Forelimb muscle (tissue), 1 donor: Measurements from ENCODE around the gene TMC5. TPM values are rescaled to one million over a fixed set of nuclear protein-coding genes. Genes with fewer than 3 reads are reported as not detected.

ENCODE experiments used
- DNase-seq: peaks from one replicate; pipeline ENCODE4 v3.0.0-alpha.2; 2013; ENCODE audit warnings: low read depth
- polyA plus RNA-seq: library from polyadenylated mRNA; unstranded; fragments of 120-200 nt; gene quantifications from one replicate; pipeline ENCODE4 v1.2.1, GENCODE V29; 2013; ENCODE audit not compliant: insufficient read length

The TMC5 gene
- polyA plus RNA-seq, 1 donor, result 0.05 TPM

DNA sequence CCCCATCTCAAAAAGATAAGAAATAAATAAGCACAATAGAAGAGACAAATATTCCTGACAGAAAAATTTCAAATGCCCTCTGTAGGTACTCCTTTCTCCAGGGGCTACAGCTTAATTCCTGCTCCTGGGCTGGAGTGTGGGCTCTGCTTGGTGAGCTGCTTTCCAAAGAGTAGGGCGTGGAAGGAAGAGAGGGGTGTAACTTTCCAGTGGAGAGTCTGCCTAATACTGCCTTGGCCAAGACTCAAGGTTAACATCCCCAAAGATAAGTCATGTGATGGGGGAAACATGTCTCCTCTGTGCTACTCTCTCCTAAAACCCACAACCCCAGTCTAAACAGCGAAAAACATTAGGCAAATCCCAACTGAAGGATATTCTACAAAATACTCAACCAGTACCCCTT lies 42.7 kb downstream of the TMC5 start:
- no peak for DNase-seq

- no peak for DNase-seq
Observed at GRCh38 chr16:19463468-19464315, 46.0 kb downstream of the TMC5 start.

DNA sequence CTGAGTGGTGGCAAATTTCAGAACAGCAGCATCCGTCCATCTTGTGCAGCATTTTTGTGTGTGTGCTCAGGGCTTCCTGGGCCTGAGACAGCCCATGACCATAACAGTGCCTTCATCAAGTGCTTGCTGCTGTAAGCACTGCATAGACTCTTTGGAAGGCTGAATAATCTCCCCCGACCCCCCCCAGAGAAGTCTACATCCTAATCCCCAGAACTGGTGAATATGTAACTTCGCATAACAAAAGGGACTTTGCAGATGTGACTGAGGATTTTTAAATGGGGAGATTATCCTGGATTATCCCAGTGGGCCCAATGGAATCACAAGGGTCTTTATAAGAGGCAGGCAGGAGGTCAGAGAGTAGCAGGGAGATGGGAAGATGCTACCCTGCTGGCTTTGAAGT lies 50.6 kb downstream of the TMC5 start:
- no peak for DNase-seq

GRCh38 chr16:19472482-19472881 lies 54.8 kb downstream of the TMC5 start:
- no peak for DNase-seq

- no peak for DNase-seq
Observed at GRCh38 chr16:19474617-19475016, 56.9 kb downstream of the TMC5 start.

DNA sequence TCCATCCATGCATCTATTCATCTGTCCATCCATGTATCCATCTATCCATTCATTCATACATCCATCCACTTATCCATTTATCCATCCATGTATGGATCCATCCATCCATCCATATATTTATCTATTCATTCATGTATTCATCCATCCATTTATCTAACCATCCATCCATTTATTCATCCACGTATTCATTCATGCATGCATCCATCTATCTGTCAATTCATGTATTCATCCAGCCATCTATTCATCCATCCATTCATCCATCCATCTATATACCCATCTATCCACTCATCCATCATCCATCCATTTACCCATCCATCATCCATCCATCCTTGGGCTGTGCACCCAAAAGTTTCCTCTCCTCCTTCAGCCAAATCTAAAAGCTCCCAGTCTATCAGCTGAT lies 60.8 kb downstream of the TMC5 start:
- DNase-seq, result no peak

GRCh38 chr16:19479302-19479721 lies 61.6 kb downstream of the TMC5 start:
- no peak for DNase-seq

DNA sequence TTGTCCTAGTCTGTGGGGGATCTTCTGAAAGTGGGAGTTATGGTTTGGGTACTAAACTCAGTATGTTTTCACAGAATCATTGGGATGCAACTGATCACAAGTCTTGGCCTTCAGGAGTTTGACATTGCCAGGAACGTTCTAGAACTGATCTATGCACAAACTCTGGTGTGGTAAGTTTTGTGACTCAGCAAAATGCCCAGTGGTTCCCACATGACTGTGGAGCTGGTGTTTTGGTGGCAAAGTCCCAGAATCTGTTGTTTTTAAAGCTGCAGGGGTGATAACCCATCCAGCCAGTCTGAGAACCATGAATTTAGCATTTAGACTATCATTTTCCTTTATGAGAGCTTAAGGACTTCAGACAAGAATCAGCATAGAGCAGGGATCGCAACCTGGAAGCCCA lies 63.6 kb downstream of the TMC5 start:
- DNase-seq, result no peak

DNA sequence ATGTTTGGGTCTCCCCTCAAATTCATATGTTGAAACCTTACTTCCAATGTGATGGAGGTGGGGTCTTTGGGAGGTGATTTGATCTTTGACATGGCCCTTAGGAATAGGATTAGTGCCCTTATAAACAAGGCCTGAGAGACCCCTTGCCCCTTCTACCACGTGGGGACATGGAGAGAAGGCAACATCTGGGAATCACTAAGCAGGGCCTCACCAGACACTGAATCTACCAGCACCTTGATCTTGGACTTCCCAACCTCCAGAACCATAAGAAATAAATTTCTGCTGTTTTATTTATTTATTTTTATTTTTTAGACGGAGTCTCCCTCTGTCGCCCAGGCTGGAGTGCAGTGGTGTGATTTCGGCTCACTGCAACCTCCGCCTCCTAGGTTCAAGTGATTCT lies 64.1 kb downstream of the TMC5 start:
- no peak for DNase-seq

GRCh38 chr16:19482291-19482690 lies 64.6 kb downstream of the TMC5 start:
- no peak for DNase-seq

DNA sequence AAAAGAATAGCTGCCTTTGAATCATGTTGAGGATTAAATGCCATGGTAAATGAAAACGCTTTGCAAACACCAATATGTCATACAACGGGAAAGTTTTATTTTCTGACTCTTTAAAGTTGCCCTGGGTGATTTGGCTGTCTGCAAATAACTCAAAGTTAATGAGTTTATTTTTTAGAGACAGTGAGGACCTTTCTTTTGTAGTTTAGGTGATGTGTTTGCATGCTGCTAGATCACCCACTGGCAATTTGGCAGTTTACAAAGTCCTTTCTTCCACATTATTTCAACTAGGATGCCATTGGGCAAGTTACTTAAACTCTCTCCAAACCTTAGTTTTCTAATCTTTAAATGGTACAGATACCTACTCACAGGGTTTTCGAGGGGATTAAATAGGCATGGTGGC lies 66.4 kb downstream of the TMC5 start:
- no peak for DNase-seq

DNA sequence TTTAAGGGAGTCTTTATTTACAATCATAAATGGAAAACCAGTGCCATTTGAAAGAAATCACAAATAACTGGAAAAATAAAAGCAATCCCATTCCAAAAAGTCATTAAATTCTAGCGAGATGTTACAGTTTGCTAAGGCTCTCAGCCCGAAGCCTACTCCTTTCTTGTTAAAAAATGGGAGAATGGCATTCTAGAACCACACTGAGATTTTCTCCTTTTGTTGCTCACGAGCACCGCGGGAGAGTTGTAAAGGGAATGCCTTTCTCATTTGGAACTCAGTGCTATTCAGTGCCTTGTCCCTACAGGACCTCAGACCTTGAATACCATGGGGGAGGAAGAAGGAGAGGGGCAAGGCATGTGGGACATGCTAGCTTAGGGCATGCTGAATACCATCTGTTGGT lies 67.9 kb downstream of the TMC5 start:
- no peak for DNase-seq

DNA sequence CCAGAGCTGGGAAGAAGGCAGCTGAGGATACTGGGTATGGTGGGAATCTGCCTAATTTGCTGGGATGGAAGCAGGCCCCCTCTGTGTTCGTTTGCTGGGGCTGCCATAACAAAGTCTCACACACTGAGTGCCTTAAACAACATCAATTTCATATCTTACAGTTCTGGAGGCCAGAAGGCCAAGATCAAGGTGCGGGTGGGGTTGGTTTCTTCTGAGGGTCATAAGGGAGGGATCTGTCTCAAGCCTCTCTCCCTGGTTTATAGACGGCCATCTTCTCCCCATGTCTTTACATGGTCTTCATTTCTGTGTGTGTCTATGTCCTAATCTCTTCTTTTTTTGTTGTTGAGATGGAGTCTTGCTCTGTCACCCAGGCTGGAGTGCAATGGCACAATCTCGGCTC lies 68.4 kb downstream of the TMC5 start:
- no peak for DNase-seq

GRCh38 chr16:19486750-19487325 lies 69.2 kb downstream of the TMC5 start:
- DNase-seq, result no peak

DNA sequence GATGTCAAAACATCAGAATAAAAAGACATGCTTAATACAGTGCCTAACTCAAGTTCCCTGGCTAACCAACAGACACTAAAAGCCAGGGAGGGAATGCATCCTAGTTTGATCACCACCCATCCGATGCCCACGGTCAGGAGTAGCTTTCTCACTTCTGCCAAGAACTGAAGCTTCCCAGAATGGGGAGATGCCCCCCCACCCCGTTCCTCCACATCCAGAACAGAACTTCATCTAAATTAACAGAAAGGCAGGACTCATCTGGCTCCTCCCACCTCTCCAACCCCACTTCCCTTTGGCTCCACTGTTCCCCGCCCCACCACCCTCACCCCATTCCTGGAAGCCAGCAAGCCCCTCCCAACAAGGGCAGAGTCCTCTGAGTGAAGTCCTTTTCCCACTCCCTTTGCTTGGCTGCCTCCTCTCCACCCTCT lies 70.5 kb downstream of the TMC5 start:
- DNase-seq, result no peak

DNA sequence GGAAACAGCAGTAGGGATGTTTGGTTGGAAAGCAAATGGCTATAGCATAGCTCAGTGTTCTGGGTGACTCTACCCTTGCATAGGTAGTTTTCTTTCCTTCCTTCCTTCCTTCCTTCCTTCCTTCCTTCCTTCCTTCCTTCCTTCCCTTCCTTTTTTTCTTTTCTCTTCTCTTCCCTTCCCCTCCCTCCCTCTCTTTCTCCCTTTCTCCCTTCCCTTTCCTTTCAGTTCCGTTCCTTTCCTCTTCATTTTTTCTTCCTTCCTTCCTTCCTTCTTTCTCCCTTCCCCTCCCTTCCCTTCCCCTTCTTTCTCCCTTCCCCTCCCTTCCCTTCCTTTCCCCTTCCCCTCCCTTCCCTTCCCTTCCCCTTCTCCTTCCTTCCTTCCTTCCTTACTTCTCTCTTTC lies 72.9 kb downstream of the TMC5 start:
- no peak for DNase-seq

- DNase-seq, result no peak
Observed at GRCh38 chr16:19497176-19497575, 79.5 kb downstream of the TMC5 start.

- DNase-seq, result no peak
Observed at GRCh38 chr16:19499006-19499405, 81.3 kb downstream of the TMC5 start.

- no peak for DNase-seq
Observed at GRCh38 chr16:19499481-19499880, 81.8 kb downstream of the TMC5 start.

GRCh38 chr16:19502395-19503131 lies 84.9 kb downstream of the TMC5 start:
- no peak for DNase-seq

DNA sequence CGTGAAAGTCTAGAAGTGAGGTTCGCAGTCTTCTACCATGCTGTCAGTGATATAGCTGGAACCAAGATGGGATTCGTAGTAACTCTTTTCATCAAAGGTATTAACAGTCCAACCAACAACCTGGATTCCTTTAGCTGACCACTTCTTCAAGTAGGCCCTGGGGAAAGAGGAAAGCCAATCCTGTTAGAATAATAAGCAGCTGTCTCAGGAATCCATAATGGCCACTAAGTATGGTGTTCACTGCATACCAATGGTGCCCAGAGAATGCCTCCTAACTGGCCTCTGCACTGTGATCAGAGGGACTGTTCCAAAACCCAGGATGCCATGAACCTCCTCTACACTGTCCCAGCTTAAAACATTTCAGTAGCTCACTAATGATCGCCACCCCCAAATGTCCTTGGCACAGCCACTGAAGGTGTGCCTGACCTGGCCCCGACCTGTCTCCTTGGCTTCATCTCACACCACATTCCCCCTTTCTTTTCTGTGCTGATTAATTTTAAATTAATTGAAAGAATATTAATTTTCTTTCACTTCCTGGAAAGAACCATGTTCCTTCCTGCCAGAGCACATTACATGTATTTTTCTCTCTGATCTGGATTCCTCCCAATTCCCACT lies 85.9 kb downstream of the TMC5 start:
- no peak for DNase-seq

GRCh38 chr16:19505600-19506303 lies 88.1 kb downstream of the TMC5 start:
- DNase-seq, result no peak
